ENCODE data around the gene DMD.

DMD gene

DNA sequence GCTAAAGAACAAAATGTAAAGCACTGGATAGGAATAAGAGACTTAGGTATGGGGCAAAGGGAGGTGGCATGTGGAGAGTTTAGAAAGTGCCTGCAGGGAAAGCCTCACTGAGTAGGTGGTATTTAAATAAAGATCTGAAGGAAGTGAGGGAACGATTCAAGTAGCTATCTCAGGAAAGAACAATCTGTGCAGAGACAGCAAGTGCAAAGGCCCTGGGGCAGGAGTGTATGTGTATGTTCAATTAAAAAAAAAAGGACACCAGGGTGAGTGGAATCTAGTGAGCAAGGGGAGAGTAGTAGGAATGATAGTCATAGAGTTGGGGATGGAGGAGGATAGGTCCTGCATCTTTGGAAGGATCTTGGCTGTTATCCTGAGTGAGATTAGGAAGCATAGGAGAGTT lies 1359.6 kb downstream of the DMD start:
- Histone ChIP-seq H2BK12ac (ENCODE audit: low read length) (no peak overlapping the region), H3K27ac (ENCODE audit: low read depth, low read length) (no peak overlapping the region), H2AFZ (ENCODE audit: insufficient read depth, low read length, poor library complexity) (no peak overlapping the region), H3K9me3 (ENCODE audit: insufficient read depth, low read depth, low read length) (no peaks in the 10 kb centered on the region), H3K79me2 (ENCODE audit: control insufficient read depth, insufficient read depth, low read length, poor library complexity) (no peaks in the 10 kb centered on the region), H3K23ac (ENCODE audit: low read length) (no peak overlapping the region), H3K4me3 (ENCODE audit: low read depth, low read length) (no peak overlapping the region), H2BK120ac (ENCODE audit: insufficient read depth, low read length, poor library complexity) (no peak overlapping the region), H4K91ac (ENCODE audit: low read depth, low read length) (no peak overlapping the region), H3K4ac (ENCODE audit: low read depth, low read length) (no peak overlapping the region), H3K9ac (ENCODE audit: low read length) (no peak overlapping the region), H2AK5ac (ENCODE audit: low read length) (no peak overlapping the region), H3K14ac (ENCODE audit: low read length) (no peak overlapping the region), H4K8ac (ENCODE audit: low read depth, low read length) (no peak overlapping the region), H3K27me3 (ENCODE audit: insufficient read depth, low read length) (no peaks in the 10 kb centered on the region), H3K4me2 (ENCODE audit: low read length) (no peak overlapping the region), H3K79me1 (ENCODE audit: low read length) (no peaks in the 10 kb centered on the region), H4K12ac (ENCODE audit: low read depth, low read length) (no peak overlapping the region), H3K4me1 (ENCODE audit: control insufficient read depth in 1 of 2, insufficient read depth in 2 of 2, low read length in 2 of 2) (no peaks in the 10 kb centered on the region), H2BK5ac (ENCODE audit: low read depth, low read length, poor library complexity) (no peak overlapping the region), H3K36me3 (ENCODE audit: control insufficient read depth in 1 of 2, insufficient read depth in 2 of 2, low read length in 2 of 2) (no peaks in the 10 kb centered on the region), H3K18ac (ENCODE audit: low read length) (no peak overlapping the region)
- no CpG with 5 or more reads among the region's 1 CpG for WGBS (ENCODE audit: extremely low coverage, insufficient coverage, insufficient read length)
- no peak for DNase-seq

DNA sequence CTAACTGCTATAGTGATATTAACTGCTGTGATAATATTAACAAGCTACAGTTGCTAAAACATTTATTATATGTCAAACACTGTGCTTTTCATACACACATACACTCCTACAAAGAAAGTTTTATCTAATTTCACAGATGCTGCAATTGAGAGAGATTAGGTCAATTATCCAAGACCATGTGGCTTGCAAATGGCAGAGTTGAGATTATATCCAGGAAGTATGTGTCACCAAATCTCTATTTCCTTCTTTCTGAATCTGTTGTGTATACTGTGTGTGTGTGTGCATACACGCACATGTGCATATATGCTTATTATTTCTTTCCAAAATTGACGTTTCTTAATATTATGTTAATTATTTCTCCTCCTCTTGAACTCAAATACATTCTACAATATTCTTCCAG lies 1363.6 kb downstream of the DMD start:
- Histone ChIP-seq H3K18ac (ENCODE audit: low read length) (no peak overlapping the region), H2BK120ac (ENCODE audit: insufficient read depth, low read length, poor library complexity) (no peak overlapping the region), H4K8ac (ENCODE audit: low read depth, low read length) (no peak overlapping the region), H4K91ac (ENCODE audit: low read depth, low read length) (no peak overlapping the region), H3K14ac (ENCODE audit: low read length) (no peak overlapping the region), H3K9me3 (ENCODE audit: insufficient read depth, low read depth, low read length) (no peaks in the 10 kb centered on the region), H3K27me3 (ENCODE audit: insufficient read depth, low read length) (no peaks in the 10 kb centered on the region), H3K27ac (ENCODE audit: low read depth, low read length) (no peak overlapping the region), H2AK5ac (ENCODE audit: low read length) (no peak overlapping the region), H3K9ac (ENCODE audit: low read length) (no peak overlapping the region), H3K36me3 (ENCODE audit: control insufficient read depth in 1 of 2, insufficient read depth in 2 of 2, low read length in 2 of 2) (no peaks in the 10 kb centered on the region), H3K4me3 (ENCODE audit: low read depth, low read length) (no peak overlapping the region), H3K23ac (ENCODE audit: low read length) (no peak overlapping the region), H2BK12ac (ENCODE audit: low read length) (no peak overlapping the region), H3K79me2 (ENCODE audit: control insufficient read depth, insufficient read depth, low read length, poor library complexity) (no peaks in the 10 kb centered on the region), H4K12ac (ENCODE audit: low read depth, low read length) (no peak overlapping the region), H2AFZ (ENCODE audit: insufficient read depth, low read length, poor library complexity) (no peak overlapping the region), H2BK5ac (ENCODE audit: low read depth, low read length, poor library complexity) (no peak overlapping the region), H3K79me1 (ENCODE audit: low read length) (no peaks in the 10 kb centered on the region), H3K4me1 (ENCODE audit: control insufficient read depth in 1 of 2, insufficient read depth in 2 of 2, low read length in 2 of 2) (no peaks in the 10 kb centered on the region), H3K4ac (ENCODE audit: low read depth, low read length) (no peak overlapping the region), H3K4me2 (ENCODE audit: low read length) (no peak overlapping the region)
- no CpG with 5 or more reads among the region's 2 CpGs for WGBS (ENCODE audit: extremely low coverage, insufficient coverage, insufficient read length)
- DNase-seq = no peak

DNA sequence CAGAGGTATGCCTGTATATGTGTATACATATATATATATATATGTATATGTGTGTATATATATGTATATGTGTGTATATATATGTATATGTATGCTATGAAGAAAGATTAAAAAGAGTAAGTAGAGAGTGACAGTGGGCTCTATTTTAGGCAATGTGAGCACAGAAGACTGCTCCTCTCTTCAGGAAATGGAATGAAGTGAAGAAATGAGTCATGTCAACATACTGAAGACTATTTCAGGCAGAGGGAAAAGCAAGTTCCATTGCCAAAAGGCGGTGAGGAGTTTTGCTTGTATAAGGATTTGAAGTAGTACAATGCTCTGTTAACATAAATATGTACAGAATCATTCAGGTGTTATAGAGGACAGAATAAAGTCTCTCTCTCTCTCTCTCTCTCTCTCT lies 1366.3 kb downstream of the DMD start:
- Histone ChIP-seq H3K9ac (ENCODE audit: low read length) (no peak overlapping the region), H4K8ac (ENCODE audit: low read depth, low read length) (no peak overlapping the region), H2BK120ac (ENCODE audit: insufficient read depth, low read length, poor library complexity) (no peak overlapping the region), H3K14ac (ENCODE audit: low read length) (no peak overlapping the region), H2AFZ (ENCODE audit: insufficient read depth, low read length, poor library complexity) (no peak overlapping the region), H3K4me1 (ENCODE audit: control insufficient read depth in 1 of 2, insufficient read depth in 2 of 2, low read length in 2 of 2) (no peaks in the 10 kb centered on the region), H3K9me3 (ENCODE audit: insufficient read depth, low read depth, low read length) (no peaks in the 10 kb centered on the region), H3K4me3 (ENCODE audit: low read depth, low read length) (no peak overlapping the region), H3K79me1 (ENCODE audit: low read length) (no peaks in the 10 kb centered on the region), H3K4ac (ENCODE audit: low read depth, low read length) (no peak overlapping the region), H2BK12ac (ENCODE audit: low read length) (no peak overlapping the region), H4K12ac (ENCODE audit: low read depth, low read length) (no peak overlapping the region), H3K4me2 (ENCODE audit: low read length) (no peak overlapping the region), H3K23ac (ENCODE audit: low read length) (no peak overlapping the region), H2BK5ac (ENCODE audit: low read depth, low read length, poor library complexity) (no peak overlapping the region), H3K18ac (ENCODE audit: low read length) (no peak overlapping the region), H3K79me2 (ENCODE audit: control insufficient read depth, insufficient read depth, low read length, poor library complexity) (no peaks in the 10 kb centered on the region), H2AK5ac (ENCODE audit: low read length) (no peak overlapping the region), H4K91ac (ENCODE audit: low read depth, low read length) (no peak overlapping the region), H3K36me3 (ENCODE audit: control insufficient read depth in 1 of 2, insufficient read depth in 2 of 2, low read length in 2 of 2) (no peaks in the 10 kb centered on the region), H3K27ac (ENCODE audit: low read depth, low read length) (no peak overlapping the region), H3K27me3 (ENCODE audit: insufficient read depth, low read length) (no peaks in the 10 kb centered on the region)
- no CpG with 5 or more reads among the region's 1 CpG for WGBS (ENCODE audit: extremely low coverage, insufficient coverage, insufficient read length)
- DNase-seq = no peak

DNA sequence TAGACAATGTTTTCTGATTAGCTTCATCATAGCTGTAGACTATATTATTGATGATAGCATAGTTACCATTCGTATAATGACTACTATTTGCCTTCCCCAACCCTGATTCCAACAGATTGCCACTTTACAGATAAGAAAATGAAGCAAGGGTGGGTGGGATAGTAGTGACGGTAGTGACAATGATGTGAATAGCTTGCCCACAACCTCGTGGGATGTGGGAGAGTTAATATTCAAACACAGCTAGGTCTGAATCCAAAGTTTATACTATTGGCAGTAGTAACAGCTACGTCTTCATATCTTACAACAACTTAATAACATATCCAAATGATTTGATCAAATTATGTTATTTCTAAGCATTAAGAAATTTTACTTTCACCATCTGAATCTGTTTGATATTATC lies 1372.7 kb downstream of the DMD start:
- Histone ChIP-seq H3K79me1 (ENCODE audit: low read length) (no peaks in the 10 kb centered on the region), H3K4me3 (ENCODE audit: low read depth, low read length) (no peak overlapping the region), H3K4me2 (ENCODE audit: low read length) (no peak overlapping the region), H2AFZ (ENCODE audit: insufficient read depth, low read length, poor library complexity) (no peak overlapping the region), H4K12ac (ENCODE audit: low read depth, low read length) (no peak overlapping the region), H3K9me3 (ENCODE audit: insufficient read depth, low read depth, low read length) (no peaks in the 10 kb centered on the region), H3K18ac (ENCODE audit: low read length) (no peak overlapping the region), H2BK12ac (ENCODE audit: low read length) (no peak overlapping the region), H4K8ac (ENCODE audit: low read depth, low read length) (no peak overlapping the region), H2BK5ac (ENCODE audit: low read depth, low read length, poor library complexity) (no peak overlapping the region), H2BK120ac (ENCODE audit: insufficient read depth, low read length, poor library complexity) (no peak overlapping the region), H3K27ac (ENCODE audit: low read depth, low read length) (no peak overlapping the region), H3K27me3 (ENCODE audit: insufficient read depth, low read length) (no peaks in the 10 kb centered on the region), H2AK5ac (ENCODE audit: low read length) (no peak overlapping the region), H3K4ac (ENCODE audit: low read depth, low read length) (no peak overlapping the region), H4K91ac (ENCODE audit: low read depth, low read length) (no peak overlapping the region), H3K79me2 (ENCODE audit: control insufficient read depth, insufficient read depth, low read length, poor library complexity) (no peaks in the 10 kb centered on the region), H3K4me1 (ENCODE audit: control insufficient read depth in 1 of 2, insufficient read depth in 2 of 2, low read length in 2 of 2) (no peaks in the 10 kb centered on the region), H3K14ac (ENCODE audit: low read length) (no peak overlapping the region), H3K9ac (ENCODE audit: low read length) (no peak overlapping the region), H3K23ac (ENCODE audit: low read length) (no peak overlapping the region), H3K36me3 (ENCODE audit: control insufficient read depth in 1 of 2, insufficient read depth in 2 of 2, low read length in 2 of 2) (no peaks in the 10 kb centered on the region)
- no peak for DNase-seq
- WGBS (ENCODE audit: extremely low coverage, insufficient coverage, insufficient read length) = no CpG with 5 or more reads among the region's 4 CpGs

Measured in trophoblast cell (in vitro differentiated cells and primary cell).